CD4-positive, alpha-beta T cell (primary cell): ENCODE measurements around the gene STARD5. TPM values are rescaled to one million over a fixed set of nuclear protein-coding genes. Genes with fewer than 3 reads are reported as not detected.

Experiments
- ATAC-seq: fragments of 200-7000 bp; cut with Tn5 transposase; one replicate; pipeline ENCODE4 v1.10.0; 2022; ENCODE audit warnings: mild to moderate bottlenecking; ENCODE audit not compliant: poor library complexity
- CTCF ChIA-PET: fragments of 350-600 bp; sonication (Branson Sonifier 250); formaldehyde crosslinking; loops from one replicate; lab custom pipeline; 2021; ENCODE audit warnings: antibody characterized with exemption, inconsistent platforms; lab: Charles Lee
- POLR2A ChIA-PET: fragments of 350-600 bp; sonication (Branson Sonifier 250); formaldehyde crosslinking; loops from one replicate; lab custom pipeline; 2021; ENCODE audit warnings: antibody characterized with exemption, inconsistent platforms; lab: Charles Lee
- DNase-seq, 14 experiments: peaks; one replicate each; pipeline ENCODE4 v3.0.0-alpha.2; 2013 to 2020; ENCODE audit warnings: mixed read lengths in 2 of 14
- H3K27ac ChIP-seq, 2 donors: one replicate each; pipeline versions ENCODE4 v1.5.1 to v1.7.0; 2013; ENCODE audit warnings: low read length in 2 of 2, low read depth in 1 of 2, mild to moderate bottlenecking in 1 of 2
- H3K27me3 ChIP-seq, 2 experiments: 1 replicate in 1 of 2; 2 replicates in 1 of 2; pipeline versions ENCODE4 v1.6.1 to v1.7.0; 2013; ENCODE audit warnings: low read length in 2 of 2, control low read depth in 1 of 2, mild to moderate bottlenecking in 1 of 2, moderate library complexity in 1 of 2; ENCODE audit not compliant: insufficient read depth in 2 of 2, control insufficient read depth in 1 of 2
- H3K36me3 ChIP-seq: one replicate; pipeline ENCODE4 v1.6.1; 2013; ENCODE audit warnings: low read length, control low read depth; ENCODE audit not compliant: insufficient read depth
- H3K4me1 ChIP-seq: one replicate; pipeline ENCODE4 v1.6.1; 2013; ENCODE audit warnings: low read length, control low read depth; ENCODE audit not compliant: insufficient read depth
- H3K4me3 ChIP-seq: one replicate; pipeline ENCODE4 v1.5.1; 2013; ENCODE audit warnings: mild to moderate bottlenecking, low read length, moderate library complexity
- H3K9me3 ChIP-seq, 2 experiments: 1 replicate in 1 of 2; 2 replicates in 1 of 2; pipeline versions ENCODE4 v1.6.1 to v1.7.0; 2013; ENCODE audit warnings: low read length in 2 of 2, mild to moderate bottlenecking in 2 of 2, control low read depth in 1 of 2, moderate library complexity in 1 of 2; ENCODE audit not compliant: control insufficient read depth in 1 of 2, insufficient read depth in 1 of 2
- H3K27ac Mint-ChIP-seq: one replicate; pipeline ENCODE4 v1.8.0; 2020; ENCODE audit warnings: mixed read lengths
- H3K27me3 Mint-ChIP-seq: one replicate; pipeline ENCODE4 v1.8.0; 2021; ENCODE audit warnings: mixed read lengths
- H3K36me3 Mint-ChIP-seq: one replicate; pipeline ENCODE4 v1.8.0; 2021; ENCODE audit warnings: low read depth, mixed read lengths
- H3K4me1 Mint-ChIP-seq: one replicate; pipeline ENCODE4 v1.8.0; 2021; ENCODE audit warnings: low read depth, mixed read lengths
- H3K4me3 Mint-ChIP-seq: one replicate; pipeline ENCODE4 v1.8.0; 2020; ENCODE audit warnings: mild to moderate bottlenecking, mixed read lengths
- H3K9me3 Mint-ChIP-seq: one replicate; pipeline ENCODE4 v1.8.0; 2020; ENCODE audit warnings: mixed read lengths
- intact Hi-C, 2 experiments: fragments of 100-400 bp; cut with DNase I in 1 of 2; cut with micrococcal nuclease in 1 of 2; formaldehyde crosslinking; loops; one replicate each; pipeline versions ENCODE4 v1.15.1 to v1.9.0; 2023 to 2025; cut with DNase I, micrococcal nuclease
- total RNA-seq, 174 experiments: library from RNA in 2 of 174; stranded (reverse) in 2 of 174; gene quantifications; one replicate each; pipeline ENCODE4 v1.2.3 and lab custom pipeline; 2021 to 2026
- TF ChIP-seq, protein P1 (sequence below): fragments of 200-600 bp; IDR thresholded peaks from one replicate; pipeline ENCODE4 v1.8.0; 2022; ENCODE audit warnings: antibody characterized with exemption, mild to moderate bottlenecking

Gene STARD5
- total RNA-seq, 2 experiments from 2014 or later, result 9.7 to 9.8 TPM

DNA sequence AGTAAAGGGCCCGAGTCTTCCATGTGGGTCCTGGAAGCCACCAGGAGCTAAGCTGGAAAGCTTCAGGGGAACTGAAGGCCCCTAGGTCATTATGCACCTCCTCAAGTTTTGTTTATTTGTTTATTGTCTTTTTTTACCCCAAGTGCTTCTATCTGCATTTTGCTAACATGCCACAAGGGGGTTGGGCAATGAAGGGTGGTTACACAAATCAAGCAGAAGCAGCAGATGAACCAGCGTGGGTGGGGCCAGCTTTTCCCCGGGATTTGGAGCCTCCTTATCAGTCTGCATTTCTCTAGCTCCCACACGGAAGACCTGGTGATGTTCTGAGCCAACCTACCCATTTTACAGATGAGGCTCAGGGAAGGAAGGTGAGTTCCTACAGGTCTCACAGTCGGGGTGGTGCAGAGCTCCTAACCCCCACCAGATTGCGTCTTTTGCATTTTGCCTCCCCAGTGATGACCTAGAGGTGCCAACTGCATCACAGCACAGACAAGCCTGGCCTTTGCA lies 33.3 kb upstream of the STARD5 start:
- Mint-ChIP-seq H3K4me1 (no peaks in the 10 kb centered on the region), H3K27me3 (no peaks in the 10 kb centered on the region), H3K27ac (no peak overlapping the region), H3K36me3 (no peaks in the 10 kb centered on the region), H3K4me3 (no peak overlapping the region), H3K9me3 (no peaks in the 10 kb centered on the region)
- POLR2A ChIA-PET, result no interaction called here
- intact Hi-C loops, result no loop called here
- CTCF ChIA-PET, result interaction anchor here (0.8 kb wide), 1 partner anchor 83 kb away, joined by 3 read pairs; no protein-coding TSS in a partner anchor
- TF ChIP-seq, protein P1, sequence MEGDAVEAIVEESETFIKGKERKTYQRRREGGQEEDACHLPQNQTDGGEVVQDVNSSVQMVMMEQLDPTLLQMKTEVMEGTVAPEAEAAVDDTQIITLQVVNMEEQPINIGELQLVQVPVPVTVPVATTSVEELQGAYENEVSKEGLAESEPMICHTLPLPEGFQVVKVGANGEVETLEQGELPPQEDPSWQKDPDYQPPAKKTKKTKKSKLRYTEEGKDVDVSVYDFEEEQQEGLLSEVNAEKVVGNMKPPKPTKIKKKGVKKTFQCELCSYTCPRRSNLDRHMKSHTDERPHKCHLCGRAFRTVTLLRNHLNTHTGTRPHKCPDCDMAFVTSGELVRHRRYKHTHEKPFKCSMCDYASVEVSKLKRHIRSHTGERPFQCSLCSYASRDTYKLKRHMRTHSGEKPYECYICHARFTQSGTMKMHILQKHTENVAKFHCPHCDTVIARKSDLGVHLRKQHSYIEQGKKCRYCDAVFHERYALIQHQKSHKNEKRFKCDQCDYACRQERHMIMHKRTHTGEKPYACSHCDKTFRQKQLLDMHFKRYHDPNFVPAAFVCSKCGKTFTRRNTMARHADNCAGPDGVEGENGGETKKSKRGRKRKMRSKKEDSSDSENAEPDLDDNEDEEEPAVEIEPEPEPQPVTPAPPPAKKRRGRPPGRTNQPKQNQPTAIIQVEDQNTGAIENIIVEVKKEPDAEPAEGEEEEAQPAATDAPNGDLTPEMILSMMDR, result no peak
- Histone ChIP-seq H3K9me3 (no peaks in the 10 kb centered on the region), H3K4me3 (no peak overlapping the region), H3K27ac (no peak overlapping the region), H3K36me3 (no peaks in the 10 kb centered on the region), H3K4me1 (no peaks in the 10 kb centered on the region), H3K27me3 (peaks cover 0 to 2% of the 10 kb centered on the region in 2 experiments)
- ATAC-seq (no peak), DNase-seq (no peak)

DNA sequence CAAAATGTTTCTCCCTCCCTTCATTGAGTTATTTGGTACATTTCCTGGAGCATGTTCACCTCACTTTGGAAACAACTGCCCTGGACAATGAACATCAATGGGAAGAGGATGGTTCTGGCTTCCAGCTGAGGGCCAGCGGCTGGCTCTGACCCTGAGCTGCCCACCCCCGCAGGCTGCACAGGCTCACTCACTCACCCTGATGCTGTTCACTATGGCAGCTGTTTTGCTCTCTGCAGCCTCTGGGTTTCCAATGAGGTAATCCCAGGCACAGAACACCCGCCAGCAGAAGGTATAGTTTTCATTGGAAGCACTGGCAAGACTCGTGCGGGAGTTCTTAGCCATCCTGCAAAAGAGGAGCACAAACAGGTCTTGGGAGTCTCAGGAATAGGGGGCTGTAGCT lies 32.3 kb upstream of the STARD5 start:
- no peak for DNase-seq
- H3K27ac Mint-ChIP-seq, result no peak overlapping the region
- POLR2A ChIA-PET, result interaction anchor here (0.6 kb wide), 1 partner anchor 281 kb away, joined by 4 read pairs; no protein-coding TSS in a partner anchor

DNA sequence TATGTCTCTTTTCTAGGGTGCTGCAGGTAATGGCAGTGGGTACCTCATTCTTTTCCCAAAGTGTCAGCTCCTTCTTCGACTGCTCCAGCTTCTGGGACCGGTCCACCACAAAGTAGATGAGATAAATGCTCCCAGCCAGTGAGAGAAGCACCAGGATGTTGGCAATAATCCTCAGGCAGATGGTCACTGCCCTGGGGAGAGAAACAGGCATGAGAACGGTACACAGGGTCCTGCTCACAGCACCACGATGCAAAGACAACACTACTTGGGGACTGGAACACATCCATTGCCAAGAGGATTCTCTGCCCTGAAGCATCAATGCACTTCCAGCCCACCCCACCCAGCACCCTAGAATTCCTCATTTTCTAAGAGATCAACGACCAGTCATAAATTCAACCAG lies 27.7 kb upstream of the STARD5 start:
- Histone ChIP-seq H3K27me3 (peaks cover 0 to 2% of the 10 kb centered on the region in 2 experiments), H3K36me3 (no peaks in the 10 kb centered on the region), H3K4me3 (no peak overlapping the region), H3K4me1 (no peaks in the 10 kb centered on the region), H3K27ac (no peak overlapping the region), H3K9me3 (no peaks in the 10 kb centered on the region)
- Mint-ChIP-seq H3K36me3 (no peaks in the 10 kb centered on the region), H3K4me1 (no peaks in the 10 kb centered on the region), H3K9me3 (no peaks in the 10 kb centered on the region), H3K27me3 (no peaks in the 10 kb centered on the region), H3K27ac (no peak overlapping the region), H3K4me3 (no peak overlapping the region)
- ChIA-PET POLR2A (no interaction called here), CTCF (no interaction called here)
- TF ChIP-seq, protein P1, result no peak
- intact Hi-C loops, result no loop called here
- no peak for ATAC-seq
- DNase-seq, result no peak

More for the DNA sequence above, 32.3 kb upstream of the STARD5 start:
- intact Hi-C loops, result no loop called here
- Mint-ChIP-seq H3K4me3 (no peak overlapping the region), H3K4me1 (no peaks in the 10 kb centered on the region), H3K36me3 (no peaks in the 10 kb centered on the region), H3K9me3 (no peaks in the 10 kb centered on the region), H3K27me3 (no peaks in the 10 kb centered on the region)
- H3K4me1 ChIP-seq, result no peaks in the 10 kb centered on the region
- no peak for ATAC-seq
- H3K36me3 ChIP-seq, result no peaks in the 10 kb centered on the region
- H3K9me3 ChIP-seq, result no peaks in the 10 kb centered on the region
- H3K4me3 ChIP-seq, result no peak overlapping the region
- TF ChIP-seq, protein P1, result no peak
- no peak overlapping the region for H3K27ac ChIP-seq
- H3K27me3 ChIP-seq, result peaks cover 0 to 2% of the 10 kb centered on the region in 2 experiments
- CTCF ChIA-PET, result interaction anchor here (1.6 kb wide), 1 partner anchor 90 kb away, joined by 5 read pairs; no protein-coding TSS in a partner anchor
